IMR-90 (cell line): ENCODE results near the gene SIKE1. TPM values are rescaled to one million over a fixed set of nuclear protein-coding genes. Genes with fewer than 3 reads are reported as not detected.
"Not testable (repeated sequence)": the region's sequence is repeated elsewhere in the genome, so short reads cannot be mapped to it uniquely, and the experiment has no call there.

ENCODE experiments used
- ATAC-seq: fragments of 200-7000 bp; cut with Tn5 transposase; 2 replicates; pipeline ENCODE4 v1.9.1; 2020; ENCODE audit warnings: low read depth, mild to moderate bottlenecking, moderate library complexity
- BruUV-seq: library from RNA; stranded (reverse); fragments of 400-500 nt; replicated peaks from 2 replicates; lab custom pipeline; 2021; lab: Mats Ljungman, UMichigan
- CTCF ChIA-PET: fragments of 300-600 bp; formaldehyde crosslinking; extraction: SDS; loops from one replicate; lab custom pipeline; 2021; ENCODE audit warnings: antibody characterized with exemption; lab: Yijun Ruan, JAX
- POLR2A ChIA-PET: fragments of 300-600 bp; sonication (Branson Sonifier 250); formaldehyde crosslinking; loops from one replicate; lab custom pipeline; 2022; ENCODE audit warnings: antibody characterized with exemption; ENCODE audit not compliant: unreplicated experiment; lab: Charles Lee
- DNase-seq: peaks from one replicate; pipeline ENCODE4 v3.0.0; 2013
- H2AFZ ChIP-seq: replicated peaks from 2 replicates; pipeline ENCODE3; 2013; ENCODE audit warnings: low read length, mild to moderate bottlenecking; ENCODE audit not compliant: poor library complexity
- H2AK5ac ChIP-seq: 2 replicates; pipeline ENCODE4 v1.6.1; 2013; ENCODE audit warnings: low read depth, low read length, inconsistent platforms
- H2AK9ac ChIP-seq: replicated peaks from 2 replicates; pipeline ENCODE3; 2013; ENCODE audit warnings: mild to moderate bottlenecking, low read depth, low read length, moderate library complexity; ENCODE audit not compliant: poor library complexity
- H2BK120ac ChIP-seq: 2 replicates; pipeline ENCODE4 v1.6.1; 2013; ENCODE audit warnings: low read depth, low read length, inconsistent platforms
- H2BK15ac ChIP-seq: 3 replicates; pipeline ENCODE4 v1.6.1; 2013; ENCODE audit warnings: low read depth, low read length, inconsistent platforms
- H2BK20ac ChIP-seq: 2 replicates; pipeline ENCODE4 v1.6.1; 2013; ENCODE audit warnings: low read depth, mild to moderate bottlenecking, inconsistent platforms, low read length, moderate library complexity
- H2BK5ac ChIP-seq: 2 replicates; pipeline ENCODE4 v1.6.1; 2013; ENCODE audit warnings: mild to moderate bottlenecking, low read depth, low read length, inconsistent platforms; ENCODE audit not compliant: poor library complexity, severe bottlenecking
- H3K14ac ChIP-seq: replicated peaks from 2 replicates; pipeline ENCODE4 v1.6.1; 2013; ENCODE audit warnings: low read depth, low read length, inconsistent platforms
- H3K18ac ChIP-seq: 2 replicates; pipeline ENCODE4 v1.6.1; 2013; ENCODE audit warnings: low read depth, low read length, control low read depth
- H3K23ac ChIP-seq: 2 replicates; pipeline ENCODE4 v1.6.1; 2013; ENCODE audit warnings: low read depth, low read length, inconsistent platforms
- H3K27ac ChIP-seq: 2 replicates; pipeline ENCODE4 v1.5.1; 2013; ENCODE audit warnings: mild to moderate bottlenecking, control low read depth, low read length; ENCODE audit not compliant: insufficient read depth
- H3K27me3 ChIP-seq: 2 replicates; pipeline ENCODE4 v1.6.1; 2013; ENCODE audit warnings: low read length; ENCODE audit not compliant: control insufficient read depth, insufficient read depth
- H3K36me3 ChIP-seq: 2 replicates; pipeline ENCODE4 v1.6.1; 2013; ENCODE audit warnings: low read length, mixed read lengths; ENCODE audit not compliant: control insufficient read depth, insufficient read depth
- H3K4ac ChIP-seq: 2 replicates; pipeline ENCODE4 v1.6.1; 2013; ENCODE audit warnings: low read depth, low read length, inconsistent platforms
- H3K4me1 ChIP-seq: 2 replicates; pipeline ENCODE4 v1.6.1; 2013; ENCODE audit warnings: low read length, mixed read lengths; ENCODE audit not compliant: control insufficient read depth, insufficient read depth
- H3K4me2 ChIP-seq: 2 replicates; pipeline ENCODE4 v1.6.1; 2013; ENCODE audit warnings: low read depth, mild to moderate bottlenecking, control low read depth, low read length, moderate library complexity
- H3K4me3 ChIP-seq: 2 replicates; pipeline ENCODE4 v1.5.1; 2013; ENCODE audit warnings: low read depth, mild to moderate bottlenecking, control low read depth, low read length, moderate library complexity; ENCODE audit not compliant: insufficient read depth
- H3K56ac ChIP-seq: 2 replicates; pipeline ENCODE4 v1.6.1; 2013; ENCODE audit warnings: low read length, inconsistent platforms; ENCODE audit not compliant: insufficient read depth; ENCODE audit errors: extremely low read depth
- H3K79me1 ChIP-seq, 2 experiments: 2 replicates each; pipeline ENCODE4 v1.6.1; 2013; ENCODE audit warnings: low read length in 2 of 2, inconsistent platforms in 1 of 2, low read depth in 1 of 2
- H3K9ac ChIP-seq: 2 replicates; pipeline ENCODE4 v1.6.1; 2013; ENCODE audit warnings: low read depth, low read length, control low read depth
- H3K9me1 ChIP-seq: 2 replicates; pipeline ENCODE4 v1.6.1; 2013; ENCODE audit warnings: low read length, inconsistent platforms; ENCODE audit not compliant: insufficient read depth
- H3K9me3 ChIP-seq: 2 replicates; pipeline ENCODE4 v1.6.1; 2013; ENCODE audit warnings: low read length; ENCODE audit not compliant: control insufficient read depth, insufficient read depth
- H4K20me1 ChIP-seq: 2 replicates; pipeline ENCODE4 v1.6.1; 2013; ENCODE audit warnings: low read length, inconsistent platforms; ENCODE audit not compliant: insufficient read depth
- H4K5ac ChIP-seq: 2 replicates; pipeline ENCODE4 v1.6.1; 2013; ENCODE audit warnings: mild to moderate bottlenecking, low read depth, low read length, control low read depth
- H4K8ac ChIP-seq, 2 experiments: 2 replicates each; pipeline ENCODE4 v1.6.1; 2013; ENCODE audit warnings: low read depth in 2 of 2, low read length in 2 of 2, control low read depth in 1 of 2, inconsistent platforms in 1 of 2
- H4K91ac ChIP-seq: 2 replicates; pipeline ENCODE4 v1.6.1; 2013; ENCODE audit warnings: low read depth, low read length, inconsistent platforms; ENCODE audit not compliant: insufficient read depth
- WGBS, 2 experiments: methylation state at CpG; one replicate each; pipeline versions ENCODE4 v1.1.5 to v1.1.7; 2013; ENCODE audit warnings: missing lambda C conversion rate in 2 of 2; ENCODE audit not compliant: insufficient read length in 1 of 2; ENCODE audit errors: extremely low coverage in 2 of 2; 5-methylcytosine and 5-hydroxymethylcytosine counted together
- dilution Hi-C: fragments of 300-500 bp; cut with HindIII; formaldehyde crosslinking; loops from one replicate; pipeline ENCODE4 v1.14.3; 2018; ENCODE audit warnings: low sequenced_read_pairs; ENCODE audit not compliant: unreplicated experiment
- in situ Hi-C: fragments of 300-500 bp; cut with MboI; formaldehyde crosslinking; loops from 3 replicates; pipeline ENCODE4 v1.14.3; 2019; ENCODE audit warnings: low sequenced_read_pairs, inconsistent platforms, mixed read lengths
- intact Hi-C: fragments of 100-400 bp; cut with micrococcal nuclease; formaldehyde crosslinking; loops from 2 replicates; pipeline ENCODE4 v1.10.0; 2022
- polyA plus RNA-seq, 3 experiments: library from polyadenylated mRNA; depleted of rRNA; stranded (reverse); fragments of >200 nt; gene quantifications; 2 replicates each; pipeline ENCODE4 v1.2.3, GENCODE V29; 2012; ENCODE audit warnings: low replicate concordance in 1 of 3
- total RNA-seq: library from RNA; depleted of rRNA; stranded (reverse); fragments of >200 nt; gene quantifications from 2 replicates; pipeline ENCODE4 v1.2.3, GENCODE V29; 2012

Gene SIKE1
- total and polyA plus RNA-seq, 2 of the 4 experiments (the other 2 are of a cell fraction): 20.9 to 49.1 TPM

DNA sequence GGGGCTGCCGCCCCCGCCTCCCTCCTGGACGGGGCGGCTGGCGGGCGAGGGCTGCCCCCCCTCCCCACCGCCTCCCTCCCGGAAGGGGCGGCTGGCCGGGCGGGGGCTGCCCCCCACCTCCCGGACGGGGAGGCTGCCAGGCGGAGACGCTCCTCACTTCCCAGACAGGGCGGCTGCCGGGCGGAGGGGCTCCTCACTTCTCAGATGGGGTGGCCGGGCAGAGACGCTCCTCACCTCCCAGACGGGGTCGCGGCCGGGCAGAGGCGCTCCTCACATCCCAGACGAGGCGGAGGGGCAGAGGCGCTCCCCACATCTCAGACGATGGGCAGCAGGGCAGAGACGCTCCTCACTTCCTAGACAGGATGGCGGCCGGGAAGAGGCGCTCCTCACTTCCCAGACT lies 24.0 kb upstream of the SIKE1 start:
- H3K4me1 ChIP-seq, H4K20me1 ChIP-seq, H3K23ac ChIP-seq, in situ Hi-C loops, H2BK5ac ChIP-seq, dilution Hi-C loops, H2AFZ ChIP-seq, H2BK120ac ChIP-seq, H3K9me3 ChIP-seq, H2AK9ac ChIP-seq, H3K4me2 ChIP-seq, H4K8ac ChIP-seq, H4K91ac ChIP-seq, POLR2A ChIA-PET, H3K14ac ChIP-seq, CTCF ChIA-PET, H2BK15ac ChIP-seq, H4K5ac ChIP-seq, H3K9ac ChIP-seq, H2AK5ac ChIP-seq, H3K36me3 ChIP-seq, H3K56ac ChIP-seq, H3K18ac ChIP-seq, H3K4me3 ChIP-seq, H3K9me1 ChIP-seq, DNase-seq, H3K79me1 ChIP-seq, ATAC-seq, intact Hi-C loops, H2BK20ac ChIP-seq, BruUV-seq, H3K27ac ChIP-seq, H3K27me3 ChIP-seq, H3K4ac ChIP-seq: not testable (repeated sequence)
- no CpG with 5 or more reads among the region's 33 CpGs for WGBS, 2 experiments
